ENCODE measurements around the gene MAP3K20. TPM values are rescaled to one million over a fixed set of nuclear protein-coding genes. Genes with fewer than 3 reads are reported as not detected.

MAP3K20 gene
- total and polyA plus RNA-seq, 2 of the 4 experiments (the other 2 are of a cell fraction) = 27.5 to 84.4 TPM

DNA sequence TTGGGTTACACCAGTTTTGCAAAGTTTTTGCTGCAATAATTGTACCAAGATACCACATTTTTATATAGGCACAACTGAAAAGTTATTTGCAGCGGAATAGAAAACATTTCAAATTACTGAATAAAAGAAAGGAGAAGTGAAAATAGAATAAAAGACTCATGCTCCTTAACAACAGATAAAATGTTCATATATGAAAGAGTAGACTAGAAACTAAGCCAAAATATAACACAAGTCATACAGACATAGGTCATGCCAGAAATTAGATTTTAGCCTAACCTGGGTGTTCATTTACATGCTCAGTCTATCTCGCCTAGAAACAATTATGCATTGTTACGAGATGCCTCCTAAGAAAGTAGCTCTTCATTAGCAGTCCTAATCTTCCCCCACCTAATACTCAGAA lies 16.4 kb upstream of the MAP3K20 start:
- H2BK15ac ChIP-seq (ENCODE audit: low read depth, low read length) = no peak overlapping the region
- intact Hi-C loops (cut with micrococcal nuclease) = no loop called here

More for the DNA sequence above, 16.4 kb upstream of the MAP3K20 start:
- CTCF ChIA-PET = no interaction called here
- Histone ChIP-seq H3K18ac (ENCODE audit: low read depth, low read length) (no peak overlapping the region), H4K20me1 (ENCODE audit: insufficient read depth, low read length) (no peaks in the 10 kb centered on the region), H3K9me3 (ENCODE audit: control insufficient read depth, insufficient read depth, low read length) (peaks cover 8% of the 10 kb centered on the region), H3K23ac (ENCODE audit: low read depth, low read length) (no peak overlapping the region), H3K79me1 (ENCODE audit: low read depth in 1 of 2, low read length in 2 of 2) (no peaks in the 10 kb centered on the region), H3K56ac (ENCODE audit: extremely low read depth, insufficient read depth, low read length) (no peak overlapping the region), H3K27me3 (ENCODE audit: control insufficient read depth, insufficient read depth, low read length) (no peaks in the 10 kb centered on the region), H3K27ac (ENCODE audit: insufficient read depth, low read length) (no peak overlapping the region), H3K9ac (ENCODE audit: low read depth, low read length) (no peak overlapping the region), H2BK20ac (ENCODE audit: low read depth, low read length) (no peak overlapping the region), H2BK120ac (ENCODE audit: low read depth, low read length) (no peak overlapping the region), H3K14ac (replicated peaks; ENCODE audit: low read depth, low read length) (no peak overlapping the region), H3K4ac (ENCODE audit: low read depth, low read length) (no peak overlapping the region), H4K8ac (ENCODE audit: low read depth in 2 of 2, low read length in 2 of 2) (no peak overlapping the region), H4K5ac (ENCODE audit: low read depth, low read length) (no peak overlapping the region), H3K4me3 (ENCODE audit: insufficient read depth, low read depth, low read length) (no peak overlapping the region), H3K4me1 (ENCODE audit: control insufficient read depth, insufficient read depth, low read length) (peaks cover 12% of the 10 kb centered on the region), H3K4me2 (ENCODE audit: low read depth, low read length) (no peak overlapping the region), H2BK5ac (ENCODE audit: low read depth, low read length, poor library complexity, severe bottlenecking) (no peak overlapping the region), H2AK5ac (ENCODE audit: low read depth, low read length) (no peak overlapping the region), H4K91ac (ENCODE audit: insufficient read depth, low read depth, low read length) (no peak overlapping the region), H3K36me3 (ENCODE audit: control insufficient read depth, insufficient read depth, low read length) (no peaks in the 10 kb centered on the region), H3K9me1 (ENCODE audit: insufficient read depth, low read length) (peaks cover 4% of the 10 kb centered on the region), H2AFZ (replicated peaks; ENCODE audit: low read length, poor library complexity) (no peak overlapping the region), H2AK9ac (replicated peaks; ENCODE audit: low read depth, low read length, poor library complexity) (no peak overlapping the region)
- TF ChIP-seq FOS (IDR thresholded peaks at IDR 0.05; ENCODE audit: low read depth, low read length) = no peak
- TF ChIP-seq RFX5 (IDR thresholded peaks at IDR 0.05; ENCODE audit: low read depth, low read length) = no peak
- TF ChIP-seq, protein P1, sequence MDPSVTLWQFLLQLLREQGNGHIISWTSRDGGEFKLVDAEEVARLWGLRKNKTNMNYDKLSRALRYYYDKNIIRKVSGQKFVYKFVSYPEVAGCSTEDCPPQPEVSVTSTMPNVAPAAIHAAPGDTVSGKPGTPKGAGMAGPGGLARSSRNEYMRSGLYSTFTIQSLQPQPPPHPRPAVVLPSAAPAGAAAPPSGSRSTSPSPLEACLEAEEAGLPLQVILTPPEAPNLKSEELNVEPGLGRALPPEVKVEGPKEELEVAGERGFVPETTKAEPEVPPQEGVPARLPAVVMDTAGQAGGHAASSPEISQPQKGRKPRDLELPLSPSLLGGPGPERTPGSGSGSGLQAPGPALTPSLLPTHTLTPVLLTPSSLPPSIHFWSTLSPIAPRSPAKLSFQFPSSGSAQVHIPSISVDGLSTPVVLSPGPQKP (IDR thresholded peaks at IDR 0.05; ENCODE audit: borderline replicate concordance, low read depth, low read length) = no peak
- TF ChIP-seq CHD1 (IDR thresholded peaks at IDR 0.05; ENCODE audit: low read depth, low read length) = no peak
- no peak for TF ChIP-seq MXI1 (IDR thresholded peaks at IDR 0.05; ENCODE audit: borderline replicate concordance, low read depth, low read length)
- no peak for TF ChIP-seq RCOR1 (IDR thresholded peaks at IDR 0.05; ENCODE audit: insufficient replicate concordance, low read length)
- no peak for TF ChIP-seq CEBPB (IDR thresholded peaks at IDR 0.05; ENCODE audit: low read depth, low read length)
- no peak for TF ChIP-seq SMC3 (IDR thresholded peaks at IDR 0.05; ENCODE audit: low read depth, low read length)
- dilution Hi-C loops (cut with HindIII; ENCODE audit: low sequenced_read_pairs, unreplicated experiment) = no loop called here
- POLR2A ChIA-PET (ENCODE audit: unreplicated experiment) = no interaction called here
- in situ Hi-C loops (cut with MboI; ENCODE audit: low sequenced_read_pairs) = no loop called here
- no peak for DNase-seq
- no peak for ATAC-seq (ENCODE audit: low read depth)
- BruUV-seq (replicated peaks) = no TSS peak
- no CpG with 5 or more reads among the region's 3 CpGs for WGBS, 2 experiments (ENCODE audit: extremely low coverage in 2 of 2, insufficient read length in 1 of 2)
